ENCODE results near the gene SHQ1.

Gene SHQ1

GRCh38 chr3:72766866-72767265, 81.4 kb downstream of the SHQ1 start:
- no peak for DNase-seq (ENCODE audit: low read depth)
- no peak overlapping the region for H3K4me3 ChIP-seq (ENCODE audit: low read length)
- no peak for TF ChIP-seq CTCF (conservative IDR thresholded peaks at IDR 0.05; ENCODE audit: low read depth, low read length)

GRCh38 chr3:72763751-72764440, 84.3 kb downstream of the SHQ1 start:
- no peak overlapping the region for H3K4me3 ChIP-seq (ENCODE audit: low read length)
- no peak for TF ChIP-seq CTCF (conservative IDR thresholded peaks at IDR 0.05; ENCODE audit: low read depth, low read length)
- DNase-seq (ENCODE audit: low read depth), result no peak

- H3K4me3 ChIP-seq (ENCODE audit: low read length), result no peak overlapping the region
- no peak for TF ChIP-seq CTCF (conservative IDR thresholded peaks at IDR 0.05; ENCODE audit: low read depth, low read length)
- no peak for DNase-seq (ENCODE audit: low read depth)
These were observed 86.8 kb downstream of the SHQ1 start for GRCh38 chr3:72761410-72761809.

- TF ChIP-seq CTCF (conservative IDR thresholded peaks at IDR 0.05; ENCODE audit: low read depth, low read length), result no peak
- no peak overlapping the region for H3K4me3 ChIP-seq (ENCODE audit: low read length)
- DNase-seq (ENCODE audit: low read depth), result no peak
These were observed 88.0 kb downstream of the SHQ1 start for GRCh38 chr3:72760225-72760624.

GRCh38 chr3:72756900-72757299, 91.3 kb downstream of the SHQ1 start:
- H3K4me3 ChIP-seq (ENCODE audit: low read length), result no peak overlapping the region
- no peak for DNase-seq (ENCODE audit: low read depth)
- no peak for TF ChIP-seq CTCF (conservative IDR thresholded peaks at IDR 0.05; ENCODE audit: low read depth, low read length)

GRCh38 chr3:72754582-72754981, 93.7 kb downstream of the SHQ1 start:
- TF ChIP-seq CTCF (conservative IDR thresholded peaks at IDR 0.05; ENCODE audit: low read depth, low read length), result no peak
- DNase-seq (ENCODE audit: low read depth), result no peak
- no peak overlapping the region for H3K4me3 ChIP-seq (ENCODE audit: low read length)

GRCh38 chr3:72753495-72753894, 94.8 kb downstream of the SHQ1 start:
- H3K4me3 ChIP-seq (ENCODE audit: low read length), result no peak overlapping the region
- no peak for TF ChIP-seq CTCF (conservative IDR thresholded peaks at IDR 0.05; ENCODE audit: low read depth, low read length)
- DNase-seq (ENCODE audit: low read depth), result no peak

Measured in retinal pigment epithelial cell (primary cell).